ENCODE measurements around the gene ZCWPW1. TPM values are rescaled to one million over a fixed set of nuclear protein-coding genes. Genes with fewer than 3 reads are reported as not detected.
"Not testable (repeated sequence)": the region's sequence is repeated elsewhere in the genome, so short reads cannot be mapped to it uniquely, and the experiment has no call there.

Gene ZCWPW1
- total RNA-seq, 2 experiments from 2014 or later: 4.1 to 10.8 TPM

- Histone ChIP-seq H4K20me1 (ENCODE audit: insufficient read depth, low read length) (no peaks in the 10 kb centered on the region), H3K4me2 (ENCODE audit: low read length) (no peak overlapping the region), H3K36me3 (ENCODE audit: insufficient read depth, low read length) (peaks cover 58% of the 10 kb centered on the region), H3K4me3 (ENCODE audit: low read depth, low read length, poor library complexity, severe bottlenecking) (no peak overlapping the region), H3K79me2 (ENCODE audit: insufficient read depth, low read depth, low read length) (no peaks in the 10 kb centered on the region), H3K9me3 (ENCODE audit: low read length) (no peaks in the 10 kb centered on the region), H3K9me2 (ENCODE audit: insufficient read depth, low read length) (no peaks in the 10 kb centered on the region), H3K4me1 (ENCODE audit: insufficient read depth, low read length, poor library complexity, severe bottlenecking) (peaks cover 60% of the 10 kb centered on the region), H3K27ac (ENCODE audit: low read depth, low read length, poor library complexity, severe bottlenecking) (peak overlapping the region; percentile 19), H2AFZ (ENCODE audit: low read length) (no peak overlapping the region)
- intact Hi-C loops (cut with micrococcal nuclease; ENCODE audit: unreplicated experiment): no loop called here
- POLR2A ChIA-PET: interaction anchor here (0.8 kb wide), 1 partner anchor 222 kb away, joined by 3 read pairs; no protein-coding TSS in a partner anchor
- CTCF ChIA-PET (ENCODE audit: unreplicated experiment): no interaction called here
- no peak for DNase-seq (ENCODE audit: low spot score)
- BruUV-seq (replicated peaks): no TSS peak
- TF ChIP-seq CTCF (conservative IDR thresholded peaks at IDR 0.05; ENCODE audit: low read length): no peak
- no peak for TF ChIP-seq EZH2phosphoT487 (IDR thresholded peaks at IDR 0.05; ENCODE audit: borderline replicate concordance, low read depth, low read length)
Observed at GRCh38 chr7:100366411-100367250, 61.9 kb downstream of the ZCWPW1 start.

GRCh38 chr7:100365998-100366367, 62.5 kb downstream of the ZCWPW1 start:
- H3K79me2 ChIP-seq (ENCODE audit: insufficient read depth, low read depth, low read length); DNase-seq (ENCODE audit: low spot score); H3K9me2 ChIP-seq (ENCODE audit: insufficient read depth, low read length); H3K4me3 ChIP-seq (ENCODE audit: low read depth, low read length, poor library complexity, severe bottlenecking); H4K20me1 ChIP-seq (ENCODE audit: insufficient read depth, low read length); intact Hi-C loops (cut with micrococcal nuclease; ENCODE audit: unreplicated experiment); H3K27ac ChIP-seq (ENCODE audit: low read depth, low read length, poor library complexity, severe bottlenecking); H3K9me3 ChIP-seq (ENCODE audit: low read length); H2AFZ ChIP-seq (ENCODE audit: low read length); CTCF ChIA-PET (ENCODE audit: unreplicated experiment); BruUV-seq (replicated peaks): not testable (repeated sequence)
- peak overlapping the region; percentile 18; the same call in 1 of the 2 replicates for H3K4me2 ChIP-seq (ENCODE audit: low read length)
- H3K36me3 ChIP-seq (ENCODE audit: insufficient read depth, low read length): peaks cover 65% of the 10 kb centered on the region
- H3K4me1 ChIP-seq (ENCODE audit: insufficient read depth, low read length, poor library complexity, severe bottlenecking): peaks cover 59% of the 10 kb centered on the region
- POLR2A ChIA-PET: interaction anchor here (1.5 kb wide), 1 partner anchor 19 kb away, joined by 4 read pairs; no protein-coding TSS in a partner anchor

- no peak for TF ChIP-seq CTCF (conservative IDR thresholded peaks at IDR 0.05; ENCODE audit: low read length)
- TF ChIP-seq EZH2phosphoT487 (IDR thresholded peaks at IDR 0.05; ENCODE audit: borderline replicate concordance, low read depth, low read length): no peak
- no peak for DNase-seq (ENCODE audit: low spot score)
- ChIA-PET POLR2A (interaction anchor here (0.6 to 1.5 kb wide), 2 partner anchors 17 to 1507 kb away, joined by 4 read pairs; no protein-coding TSS in a partner anchor), CTCF (ENCODE audit: unreplicated experiment) (no interaction called here)
- Histone ChIP-seq H3K36me3 (ENCODE audit: insufficient read depth, low read length) (peaks cover 79% of the 10 kb centered on the region), H3K27ac (ENCODE audit: low read depth, low read length, poor library complexity, severe bottlenecking) (no peak overlapping the region), H3K79me2 (ENCODE audit: insufficient read depth, low read depth, low read length) (no peaks in the 10 kb centered on the region), H3K4me1 (ENCODE audit: insufficient read depth, low read length, poor library complexity, severe bottlenecking) (peaks cover 45% of the 10 kb centered on the region), H3K4me2 (ENCODE audit: low read length) (no peak overlapping the region), H4K20me1 (ENCODE audit: insufficient read depth, low read length) (no peaks in the 10 kb centered on the region), H3K9me3 (ENCODE audit: low read length) (no peaks in the 10 kb centered on the region), H2AFZ (ENCODE audit: low read length) (no peak overlapping the region), H3K4me3 (ENCODE audit: low read depth, low read length, poor library complexity, severe bottlenecking) (no peak overlapping the region), H3K9me2 (ENCODE audit: insufficient read depth, low read length) (no peaks in the 10 kb centered on the region)
- intact Hi-C loops (cut with micrococcal nuclease; ENCODE audit: unreplicated experiment): no loop called here
- no TSS peak for BruUV-seq (replicated peaks)
Observed at GRCh38 chr7:100364480-100364879, 64.0 kb downstream of the ZCWPW1 start.

DNA sequence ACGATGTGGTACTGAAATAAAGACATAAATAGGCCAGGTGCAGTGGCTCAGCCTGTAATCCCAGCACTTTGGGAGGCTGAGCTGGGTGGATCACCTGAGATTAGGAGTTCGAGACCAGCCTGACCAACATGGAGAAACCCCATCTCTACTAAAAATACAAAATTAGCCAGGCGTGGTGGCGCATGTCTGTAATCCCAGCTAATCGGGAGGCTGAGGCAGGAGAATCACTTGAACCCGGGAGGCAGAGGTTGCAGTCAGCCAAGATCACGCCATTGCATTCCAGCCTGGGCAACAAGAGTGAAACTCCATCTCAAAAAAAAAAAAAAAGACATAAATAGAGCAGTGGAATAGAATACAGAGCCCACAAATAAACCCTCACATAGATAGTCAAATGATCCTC, 64.7 kb downstream of the ZCWPW1 start:
- H4K20me1 ChIP-seq (ENCODE audit: insufficient read depth, low read length); H3K4me2 ChIP-seq (ENCODE audit: low read length); BruUV-seq (replicated peaks); H3K27ac ChIP-seq (ENCODE audit: low read depth, low read length, poor library complexity, severe bottlenecking); POLR2A ChIA-PET; CTCF ChIA-PET (ENCODE audit: unreplicated experiment); H3K4me3 ChIP-seq (ENCODE audit: low read depth, low read length, poor library complexity, severe bottlenecking); H3K79me2 ChIP-seq (ENCODE audit: insufficient read depth, low read depth, low read length); intact Hi-C loops (cut with micrococcal nuclease; ENCODE audit: unreplicated experiment); H3K9me3 ChIP-seq (ENCODE audit: low read length); DNase-seq (ENCODE audit: low spot score); H2AFZ ChIP-seq (ENCODE audit: low read length); H3K9me2 ChIP-seq (ENCODE audit: insufficient read depth, low read length): not testable (repeated sequence)
- Histone ChIP-seq H3K36me3 (ENCODE audit: insufficient read depth, low read length) (peaks cover 85% of the 10 kb centered on the region), H3K4me1 (ENCODE audit: insufficient read depth, low read length, poor library complexity, severe bottlenecking) (peaks cover 39% of the 10 kb centered on the region)
